PC-3 (cell line): ENCODE results near the gene SNIP1. TPM values are rescaled to one million over a fixed set of nuclear protein-coding genes. Genes with fewer than 3 reads are reported as not detected.
A peak's percentile ranks its signal among the peaks of the same experiment; 100 is the strongest.

Experiments used
- ATAC-seq: fragments of 200-7000 bp; cut with Tn5 transposase; 2 replicates; pipeline ENCODE4 v1.9.1; 2020; ENCODE audit warnings: mild to moderate bottlenecking, moderate library complexity
- BruUV-seq: library from RNA; stranded (reverse); fragments of 400-500 nt; replicated peaks from 2 replicates; lab custom pipeline; 2021; lab: Mats Ljungman, UMichigan
- CTCF ChIA-PET: fragments of 300-600 bp; sonication (Branson Sonifier 250); formaldehyde crosslinking; loops from one replicate; lab custom pipeline; 2022; ENCODE audit warnings: antibody characterized with exemption; lab: Charles Lee
- POLR2A ChIA-PET: fragments of 300-600 bp; sonication (Branson Sonifier 250); formaldehyde crosslinking; loops from one replicate; lab custom pipeline; 2022; ENCODE audit warnings: antibody characterized with exemption; ENCODE audit not compliant: unreplicated experiment; lab: Charles Lee
- DNase-seq: peaks from one replicate; pipeline ENCODE4 v3.0.0-alpha.2; 2015
- H2AFZ ChIP-seq: fragments of 300-600 bp; sonication (generic); 2 replicates; pipeline ENCODE4 v1.6.0; 2016; ENCODE audit warnings: antibody characterized with exemption, low read length
- H3F3A ChIP-seq: fragments of 300-600 bp; sonication (generic); one replicate; pipeline ENCODE4 v1.6.0; 2017; ENCODE audit warnings: antibody characterized with exemption, low read length, control low read depth, mild to moderate bottlenecking; ENCODE audit not compliant: unreplicated experiment
- H3K27ac ChIP-seq: fragments of 300-600 bp; sonication (generic); 2 replicates; pipeline ENCODE4 v1.5.1; 2016; ENCODE audit warnings: mild to moderate bottlenecking, low read length
- H3K27me3 ChIP-seq: fragments of 300-600 bp; sonication (generic); 2 replicates; pipeline ENCODE4 v1.6.1; 2016; ENCODE audit warnings: low read length, mixed read lengths
- H3K36me3 ChIP-seq: fragments of 300-600 bp; sonication (generic); 2 replicates; pipeline ENCODE4 v1.6.1; 2016; ENCODE audit warnings: low read depth, mixed run types, low read length, mixed read lengths
- H3K4me1 ChIP-seq: fragments of 300-600 bp; sonication (generic); 2 replicates; pipeline ENCODE4 v1.5.1; 2016; ENCODE audit warnings: low read length; ENCODE audit not compliant: insufficient read depth
- H3K4me2 ChIP-seq: fragments of 300-600 bp; sonication (generic); 2 replicates; pipeline ENCODE4 v1.6.0; 2016; ENCODE audit warnings: low read length
- H3K4me3 ChIP-seq: fragments of 300-600 bp; sonication (generic); 2 replicates; pipeline ENCODE4 v1.5.1; 2016; ENCODE audit warnings: mild to moderate bottlenecking, low read length, mixed read lengths
- H3K79me2 ChIP-seq: fragments of 300-600 bp; sonication (generic); 2 replicates; pipeline ENCODE4 v1.6.1; 2017; ENCODE audit warnings: low read length, mixed read lengths
- H3K9ac ChIP-seq: fragments of 300-600 bp; sonication (generic); 2 replicates; pipeline ENCODE4 v1.6.0; 2016; ENCODE audit warnings: mild to moderate bottlenecking, low read length
- H3K9me2 ChIP-seq: fragments of 300-600 bp; sonication (generic); replicated peaks from 2 replicates; pipeline ENCODE4 v1.6.1; 2016; ENCODE audit warnings: mixed run types, low read length, mixed read lengths
- H3K9me3 ChIP-seq: fragments of 300-600 bp; sonication (generic); 2 replicates; pipeline ENCODE4 v1.6.1; 2016; ENCODE audit warnings: low read length, mixed read lengths
- H4K20me1 ChIP-seq: fragments of 300-600 bp; sonication (generic); 2 replicates; pipeline ENCODE4 v1.6.1; 2016; ENCODE audit warnings: low read length, mixed read lengths
- CTCF ChIP-seq: fragments of 300-600 bp; sonication (generic); conservative IDR thresholded peaks from 2 replicates; pipeline ENCODE4 v1.5.1; 2017; ENCODE audit warnings: antibody characterized with exemption, low read depth, mild to moderate bottlenecking, low read length
- EZH2 ChIP-seq: fragments of 300-600 bp; sonication (generic); IDR thresholded peaks from one replicate; pipeline ENCODE4 v1.6.1; 2017; ENCODE audit warnings: antibody characterized with exemption, mild to moderate bottlenecking, low read length; ENCODE audit not compliant: unreplicated experiment
- intact Hi-C: fragments of 100-400 bp; cut with micrococcal nuclease; formaldehyde crosslinking; loops from 2 replicates; pipeline ENCODE4 v1.9.0; 2023
- total RNA-seq: library from RNA; depleted of rRNA; stranded (reverse); fragments of >200 nt; gene quantifications from 2 replicates; pipeline ENCODE4 v1.2.3, GENCODE V29; 2014

SNIP1 gene
- total RNA-seq, 1 experiment from 2014 or later: 23.1 TPM

GRCh38 chr1:37487619-37487984, 66.5 kb downstream of the SNIP1 start:
- ChIA-PET POLR2A (no interaction called here), CTCF (interaction anchor here (0.6 to 1.6 kb wide), 12 partner anchors 8 to 1229 kb away, joined by 3 to 16 read pairs (median 6); partner anchors contain the start of gene MEAF6)
- Histone ChIP-seq H3K4me1 (peaks cover 23% of the 10 kb centered on the region), H3K4me2 (no peak overlapping the region), H3K9ac (no peak overlapping the region), H3K4me3 (no peak overlapping the region), H3K36me3 (peaks cover 21% of the 10 kb centered on the region), H3K27me3 (no peaks in the 10 kb centered on the region), H3K9me3 (no peaks in the 10 kb centered on the region), H2AFZ (no peak overlapping the region), H3K79me2 (no peaks in the 10 kb centered on the region), H4K20me1 (no peaks in the 10 kb centered on the region), H3K27ac (no peak overlapping the region), H3K9me2 (no peaks in the 10 kb centered on the region), H3F3A (no peaks in the 10 kb centered on the region)
- intact Hi-C loops: loop anchor here (1.0 kb wide), 1 partner anchor 32 kb away; no protein-coding TSS in a partner anchor
- no TSS peak for BruUV-seq
- DNase-seq (no peak), ATAC-seq (peak; percentile 9)
- no peak for TF ChIP-seq EZH2
- 0 out of 2 replicates have a peak, but pooled peaks have one; percentile 20 for TF ChIP-seq CTCF

GRCh38 chr1:37486680-37487618, 67.1 kb downstream of the SNIP1 start:
- H3K27me3 ChIP-seq: no peaks in the 10 kb centered on the region
- DNase-seq (peak; percentile 69), ATAC-seq (peak; percentile 63)
- intact Hi-C loops: loop anchor here (1.0 kb wide), 1 partner anchor 32 kb away; no protein-coding TSS in a partner anchor
- peaks cover 25% of the 10 kb centered on the region for H3K36me3 ChIP-seq
- H3F3A ChIP-seq: no peaks in the 10 kb centered on the region
- H4K20me1 ChIP-seq: no peaks in the 10 kb centered on the region
- H3K4me1 ChIP-seq: peaks cover 23% of the 10 kb centered on the region
- H3K27ac ChIP-seq: no peak overlapping the region; the same call in none of the 2 replicates
- H3K4me3 ChIP-seq: no peak overlapping the region
- TF ChIP-seq EZH2 (no peak), CTCF (peak; percentile 98)
- ChIA-PET POLR2A (no interaction called here), CTCF (interaction anchor here (0.6 to 1.6 kb wide), 12 partner anchors 8 to 1229 kb away, joined by 3 to 16 read pairs (median 6); partner anchors contain the start of gene MEAF6)
- no TSS peak for BruUV-seq
- H3K4me2 ChIP-seq: no peak overlapping the region
- no peaks in the 10 kb centered on the region for H3K9me3 ChIP-seq
- no peak overlapping the region for H2AFZ ChIP-seq
- no peak overlapping the region for H3K9ac ChIP-seq
- H3K79me2 ChIP-seq: peaks cover 5% of the 10 kb centered on the region
- H3K9me2 ChIP-seq: no peaks in the 10 kb centered on the region
